H9 (cell line): ENCODE data around the gene HMSD. TPM values are rescaled to one million over a fixed set of nuclear protein-coding genes. Genes with fewer than 3 reads are reported as not detected.

Experiments
- DNase-seq: peaks from one replicate; pipeline ENCODE4 v3.0.0-alpha.2; 2017
- H2AFZ ChIP-seq: one replicate; pipeline ENCODE4 v1.6.1; 2013; ENCODE audit warnings: mild to moderate bottlenecking, low read length, control low read depth, moderate library complexity
- H2AK5ac ChIP-seq: 2 replicates; pipeline ENCODE4 v1.6.1; 2013; ENCODE audit warnings: low read length, control low read depth, mixed read lengths; ENCODE audit not compliant: insufficient read length
- H2BK120ac ChIP-seq: one replicate; pipeline ENCODE4 v1.6.1; 2013; ENCODE audit warnings: low read depth, mild to moderate bottlenecking, low read length, control low read depth, inconsistent platforms; ENCODE audit not compliant: poor library complexity, severe bottlenecking
- H2BK12ac ChIP-seq: 2 replicates; pipeline ENCODE4 v1.6.1; 2013; ENCODE audit warnings: low read length, control low read depth, mixed read lengths, low read depth; ENCODE audit not compliant: insufficient read length
- H2BK15ac ChIP-seq: 2 replicates; pipeline ENCODE4 v1.6.1; 2013; ENCODE audit warnings: low read depth, low read length, control low read depth
- H2BK20ac ChIP-seq: one replicate; pipeline ENCODE4 v1.6.1; 2013; ENCODE audit warnings: low read depth, mild to moderate bottlenecking, low read length, control low read depth, inconsistent platforms; ENCODE audit not compliant: poor library complexity, severe bottlenecking
- H2BK5ac ChIP-seq: 2 replicates; pipeline ENCODE4 v1.6.1; 2013; ENCODE audit warnings: low read length, control low read depth, mixed read lengths; ENCODE audit not compliant: insufficient read length
- H3K14ac ChIP-seq: 2 replicates; pipeline ENCODE4 v1.6.1; 2013; ENCODE audit warnings: low read length, control low read depth; ENCODE audit not compliant: insufficient read depth
- H3K18ac ChIP-seq: 2 replicates; pipeline ENCODE4 v1.6.1; 2013; ENCODE audit warnings: low read depth, mild to moderate bottlenecking, mixed read lengths, low read length, control low read depth; ENCODE audit not compliant: insufficient read length
- H3K23ac ChIP-seq: 2 replicates; pipeline ENCODE4 v1.6.1; 2013; ENCODE audit warnings: low read length, control low read depth, mixed read lengths, low read depth; ENCODE audit not compliant: insufficient read length
- H3K23me2 ChIP-seq: 2 replicates; pipeline ENCODE4 v1.6.1; 2013; ENCODE audit warnings: low read depth, mild to moderate bottlenecking, mixed read lengths, low read length, control low read depth; ENCODE audit not compliant: insufficient read length, poor library complexity, severe bottlenecking
- H3K27ac ChIP-seq: 2 replicates; pipeline ENCODE4 v1.5.1; 2013; ENCODE audit warnings: low read length, control low read depth, mixed read lengths, low read depth; ENCODE audit not compliant: insufficient read length
- H3K27me3 ChIP-seq: 2 replicates; pipeline ENCODE4 v1.6.1; 2013; ENCODE audit warnings: low read length, control low read depth, inconsistent platforms; ENCODE audit not compliant: insufficient read depth
- H3K4ac ChIP-seq: 2 replicates; pipeline ENCODE4 v1.6.1; 2013; ENCODE audit warnings: low read depth, mild to moderate bottlenecking, control low read depth, inconsistent platforms, low read length, moderate library complexity
- H3K4me1 ChIP-seq: 2 replicates; pipeline ENCODE4 v1.6.1; 2013; ENCODE audit warnings: low read length, control low read depth, inconsistent platforms; ENCODE audit not compliant: insufficient read depth
- H3K4me2 ChIP-seq: 2 replicates; pipeline ENCODE4 v1.6.1; 2013; ENCODE audit warnings: low read length, control low read depth, mixed read lengths; ENCODE audit not compliant: insufficient read length, insufficient read depth
- H3K56ac ChIP-seq: 2 replicates; pipeline ENCODE4 v1.6.1; 2013; ENCODE audit warnings: low read depth, mild to moderate bottlenecking, mixed read lengths, low read length, control low read depth; ENCODE audit not compliant: insufficient read length
- H3K79me1 ChIP-seq: 2 replicates; pipeline ENCODE4 v1.6.1; 2013; ENCODE audit warnings: low read depth, mild to moderate bottlenecking, moderate library complexity, low read length, control low read depth, inconsistent platforms; ENCODE audit not compliant: insufficient read depth, poor library complexity, severe bottlenecking
- H3K79me2 ChIP-seq: 2 replicates; pipeline ENCODE4 v1.6.1; 2013; ENCODE audit warnings: low read length, control low read depth, inconsistent platforms; ENCODE audit not compliant: insufficient read depth
- H3K9ac ChIP-seq: 2 replicates; pipeline ENCODE4 v1.6.1; 2013; ENCODE audit warnings: low read length, control low read depth, mixed read lengths; ENCODE audit not compliant: insufficient read length; ENCODE audit errors: extremely low read depth
- H3K9me3 ChIP-seq: one replicate; pipeline ENCODE4 v1.6.1; 2013; ENCODE audit warnings: low read depth, low read length, inconsistent platforms; ENCODE audit not compliant: control insufficient read depth
- H3T11ph ChIP-seq: one replicate; pipeline ENCODE4 v1.6.1; 2013; ENCODE audit warnings: mild to moderate bottlenecking, low read length, control low read depth, inconsistent platforms
- H4K20me1 ChIP-seq: one replicate; pipeline ENCODE4 v1.6.1; 2013; ENCODE audit not compliant: control insufficient read depth, insufficient read length, insufficient read depth
- H4K5ac ChIP-seq: 2 replicates; pipeline ENCODE4 v1.6.1; 2013; ENCODE audit warnings: low read depth, mild to moderate bottlenecking, mixed read lengths, low read length, control low read depth; ENCODE audit not compliant: insufficient read length
- H4K8ac ChIP-seq: replicated peaks from 2 replicates; pipeline ENCODE4 v1.6.1; 2013; ENCODE audit warnings: low read length, control low read depth, mixed read lengths, low read depth; ENCODE audit not compliant: insufficient read length
- H4K91ac ChIP-seq: 2 replicates; pipeline ENCODE4 v1.6.1; 2013; ENCODE audit warnings: low read depth, mild to moderate bottlenecking, moderate library complexity, mixed read lengths, low read length, control low read depth; ENCODE audit not compliant: insufficient read length
- H3K27ac Mint-ChIP-seq, 3 experiments: 2 replicates in 2 of 3; 3 replicates in 1 of 3; pipeline ENCODE4 v1.8.0; 2020 to 2021; ENCODE audit warnings: mixed read lengths in 3 of 3, mild to moderate bottlenecking in 1 of 3, moderate library complexity in 1 of 3
- H3K27me3 Mint-ChIP-seq: 2 replicates; pipeline ENCODE4 v1.8.0; 2021; ENCODE audit warnings: low read depth, mild to moderate bottlenecking, moderate library complexity, mixed read lengths
- H3K36me3 Mint-ChIP-seq, 3 experiments: 2 replicates in 2 of 3; 3 replicates in 1 of 3; pipeline ENCODE4 v1.8.0; 2020 to 2021; ENCODE audit warnings: low read depth in 3 of 3, mixed read lengths in 3 of 3; ENCODE audit not compliant: insufficient read depth in 1 of 3
- H3K4me1 Mint-ChIP-seq, 2 experiments: 2 replicates each; pipeline ENCODE4 v1.8.0; 2020; ENCODE audit warnings: mixed read lengths in 2 of 2
- H3K4me3 Mint-ChIP-seq, 2 experiments: 2 replicates in 1 of 2; 3 replicates in 1 of 2; pipeline ENCODE4 v1.8.0; 2020 to 2021; ENCODE audit warnings: mild to moderate bottlenecking in 2 of 2, mixed read lengths in 2 of 2, moderate library complexity in 1 of 2
- H3K9me3 Mint-ChIP-seq, 2 experiments: 2 replicates in 1 of 2; 3 replicates in 1 of 2; pipeline ENCODE4 v1.8.0; 2020; ENCODE audit warnings: mild to moderate bottlenecking in 2 of 2, mixed read lengths in 2 of 2, moderate library complexity in 1 of 2
- WGBS: extraction: QIAGEN DNeasy Blood & Tissue Kit; methylation state at CpG from one replicate; pipeline ENCODE4 v1.1.7; 2013; ENCODE audit warnings: missing lambda C conversion rate, low lambda C conversion rate, mixed read lengths; ENCODE audit not compliant: insufficient read length; ENCODE audit errors: extremely low coverage; 5-methylcytosine and 5-hydroxymethylcytosine counted together
- total RNA-seq: library from RNA; stranded (reverse); gene quantifications from 2 replicates; pipeline ENCODE4 v1.2.1, GENCODE V29; 2021
- TF ChIP-seq, protein P1 (sequence below): fragments of 200-600 bp; sonication (generic); conservative IDR thresholded peaks from 3 replicates; pipeline ENCODE4 v1.8.0; 2021; ENCODE audit warnings: antibody characterized with exemption, mild to moderate bottlenecking

HMSD gene
- total RNA-seq, 1 experiment from 2014 or later: 6.6 TPM

DNA sequence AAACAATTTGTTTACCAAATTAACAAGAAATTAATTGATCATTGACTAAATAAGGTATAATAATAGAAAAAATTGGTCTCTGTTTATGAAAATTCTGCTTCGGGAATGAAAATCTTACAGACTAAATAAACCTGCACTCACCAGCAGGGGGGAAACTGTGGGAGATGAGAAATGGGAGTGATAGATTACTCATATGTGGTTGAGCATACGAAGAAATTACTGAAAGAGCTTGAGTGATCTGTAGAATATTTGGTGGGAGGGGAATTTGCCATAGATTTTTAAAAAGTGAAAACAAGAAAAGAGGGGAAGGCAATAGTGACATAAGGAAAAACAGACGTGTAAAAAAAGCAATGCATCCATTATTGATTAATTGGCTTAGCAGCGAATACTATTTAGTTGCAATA, 2.2 kb downstream of the HMSD start:
- Histone ChIP-seq H4K5ac (no peak overlapping the region), H2BK120ac (no peak overlapping the region), H2AFZ (no peak overlapping the region), H3K27ac (no peak overlapping the region), H3K9me3 (no peaks in the 10 kb centered on the region), H4K8ac (no peak overlapping the region), H4K20me1 (no peaks in the 10 kb centered on the region), H2BK12ac (no peak overlapping the region), H3K79me1 (no peaks in the 10 kb centered on the region), H2BK5ac (no peak overlapping the region), H3K23me2 (peaks cover 2% of the 10 kb centered on the region), H3K27me3 (no peaks in the 10 kb centered on the region), H3K56ac (no peak overlapping the region), H3K14ac (no peak overlapping the region), H3K18ac (no peak overlapping the region), H4K91ac (no peak overlapping the region), H3K4me2 (no peak overlapping the region), H3K79me2 (no peaks in the 10 kb centered on the region), H3T11ph (no peak overlapping the region), H2AK5ac (no peak overlapping the region), H3K4ac (no peak overlapping the region), H2BK20ac (no peak overlapping the region), H2BK15ac (no peak overlapping the region), H3K4me1 (no peaks in the 10 kb centered on the region), H3K23ac (no peak overlapping the region), H3K9ac (no peak overlapping the region)
- Mint-ChIP-seq H3K36me3 (no peaks in the 10 kb centered on the region), H3K27ac (no peak overlapping the region), H3K4me1 (peaks cover 6 to 14% of the 10 kb centered on the region in 2 experiments), H3K9me3 (no peaks in the 10 kb centered on the region), H3K4me3 (no peak overlapping the region), H3K27me3 (peaks cover 21% of the 10 kb centered on the region)
- WGBS: no CpG with 5 or more reads among the region's 4 CpGs
- TF ChIP-seq, protein P1, sequence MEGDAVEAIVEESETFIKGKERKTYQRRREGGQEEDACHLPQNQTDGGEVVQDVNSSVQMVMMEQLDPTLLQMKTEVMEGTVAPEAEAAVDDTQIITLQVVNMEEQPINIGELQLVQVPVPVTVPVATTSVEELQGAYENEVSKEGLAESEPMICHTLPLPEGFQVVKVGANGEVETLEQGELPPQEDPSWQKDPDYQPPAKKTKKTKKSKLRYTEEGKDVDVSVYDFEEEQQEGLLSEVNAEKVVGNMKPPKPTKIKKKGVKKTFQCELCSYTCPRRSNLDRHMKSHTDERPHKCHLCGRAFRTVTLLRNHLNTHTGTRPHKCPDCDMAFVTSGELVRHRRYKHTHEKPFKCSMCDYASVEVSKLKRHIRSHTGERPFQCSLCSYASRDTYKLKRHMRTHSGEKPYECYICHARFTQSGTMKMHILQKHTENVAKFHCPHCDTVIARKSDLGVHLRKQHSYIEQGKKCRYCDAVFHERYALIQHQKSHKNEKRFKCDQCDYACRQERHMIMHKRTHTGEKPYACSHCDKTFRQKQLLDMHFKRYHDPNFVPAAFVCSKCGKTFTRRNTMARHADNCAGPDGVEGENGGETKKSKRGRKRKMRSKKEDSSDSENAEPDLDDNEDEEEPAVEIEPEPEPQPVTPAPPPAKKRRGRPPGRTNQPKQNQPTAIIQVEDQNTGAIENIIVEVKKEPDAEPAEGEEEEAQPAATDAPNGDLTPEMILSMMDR: no peak
- no peak for DNase-seq
